Measurements from ENCODE around the gene FAM174A.
"Not testable (repeated sequence)": the region's sequence is repeated elsewhere in the genome, so short reads cannot be mapped to it uniquely, and the experiment has no call there.

The FAM174A gene

DNA sequence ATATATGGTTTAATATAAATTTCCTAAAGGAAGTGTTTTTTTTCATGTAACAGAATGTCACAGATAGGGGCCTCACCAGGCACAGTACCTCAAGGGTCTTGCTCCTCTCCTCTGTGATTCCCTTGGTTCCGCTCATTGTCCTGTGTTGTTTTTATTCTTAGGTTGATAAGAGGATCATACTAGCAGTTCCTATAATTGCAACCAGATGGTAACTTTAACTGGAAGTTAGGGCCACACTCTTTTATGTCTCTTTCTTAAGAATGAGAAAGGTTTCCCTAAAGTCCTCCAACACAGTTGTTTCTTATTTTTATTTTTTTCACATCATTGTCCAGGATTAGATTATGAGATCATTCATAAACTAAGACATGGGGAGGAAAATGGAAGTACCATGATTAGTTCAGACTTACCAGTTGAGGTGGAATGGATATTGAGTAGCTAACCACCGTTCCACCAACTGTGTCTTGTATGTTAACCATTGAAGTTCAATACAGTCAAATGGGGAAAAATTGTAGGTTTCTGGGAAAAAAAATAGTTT lies 41.1 kb downstream of the FAM174A start:
- no peak for DNase-seq (ENCODE audit: low read depth)

GRCh38 chr5:100577506-100577905 lies 42.3 kb downstream of the FAM174A start:
- DNase-seq (ENCODE audit: low read depth), result no peak

DNA sequence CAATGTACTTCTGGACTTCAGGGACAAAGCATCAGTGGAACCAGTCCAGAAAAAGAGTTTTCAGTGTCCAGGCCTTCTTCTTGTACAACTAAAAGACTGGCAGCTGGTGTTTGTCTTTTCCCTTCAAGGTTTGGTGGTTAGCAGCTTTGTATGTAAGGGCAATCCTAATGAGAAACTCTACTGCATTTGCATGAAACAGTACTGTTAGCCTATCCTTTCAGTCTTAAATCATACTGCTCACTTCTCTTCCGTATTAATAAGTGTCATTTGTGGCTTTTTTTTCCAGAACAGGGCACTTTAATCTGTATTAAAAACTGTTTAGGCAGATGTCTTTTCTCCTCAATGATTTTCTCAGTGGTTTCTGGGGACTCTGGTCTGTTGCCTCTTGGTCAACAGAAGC lies 48.9 kb downstream of the FAM174A start:
- no peak for DNase-seq (ENCODE audit: low read depth)

DNA sequence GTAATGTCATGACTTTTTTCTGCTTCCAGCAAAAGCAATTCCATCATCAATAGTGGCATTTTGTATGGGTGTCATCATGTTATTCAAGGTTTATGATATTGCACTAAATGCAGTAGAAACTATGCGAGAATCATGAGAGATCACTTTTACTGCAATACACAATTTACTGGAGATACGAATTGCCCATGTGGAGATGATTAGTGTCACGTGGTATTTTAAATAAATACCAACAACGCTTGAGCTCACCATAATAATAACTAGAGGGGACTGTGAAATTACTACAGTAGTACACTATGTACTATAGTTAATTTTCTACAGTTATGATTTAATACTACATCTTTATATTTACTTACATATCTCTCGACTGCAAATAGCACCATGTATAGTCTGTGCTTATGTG lies 49.7 kb downstream of the FAM174A start:
- DNase-seq (ENCODE audit: low read depth), result no peak

- DNase-seq (ENCODE audit: low read depth), result no peak
Observed at GRCh38 chr5:100590867-100591266, 55.7 kb downstream of the FAM174A start.

DNA sequence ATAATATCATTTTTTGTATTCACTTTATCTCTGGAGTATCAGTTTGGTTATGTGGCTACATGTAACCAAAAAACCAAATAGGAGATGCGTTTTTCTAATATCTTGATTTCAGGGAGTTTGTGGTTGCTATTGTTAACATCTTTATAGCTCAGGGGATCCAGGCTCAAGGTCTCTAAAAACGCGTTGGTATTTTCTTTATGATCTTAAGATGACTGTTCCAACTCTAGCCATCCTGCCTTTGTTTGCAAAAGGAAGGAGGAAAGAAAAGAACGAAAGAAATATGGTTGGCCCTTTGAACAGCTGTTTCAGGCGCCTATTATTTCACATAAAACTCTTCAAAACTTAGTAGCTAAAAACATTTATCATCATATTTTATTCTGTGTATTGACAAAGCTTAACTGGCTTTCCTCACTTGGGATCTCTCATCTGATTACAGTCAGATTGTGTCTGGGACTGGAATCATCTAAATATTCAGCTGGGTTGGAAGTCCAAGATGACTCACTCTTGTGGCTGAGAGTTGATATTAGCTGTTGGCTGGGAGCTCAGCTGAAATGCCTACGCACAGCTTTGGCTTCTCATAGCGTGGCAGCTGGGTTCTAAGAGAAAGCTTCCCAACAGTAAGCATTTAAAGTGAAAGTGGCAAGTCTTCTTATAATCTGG lies 60.1 kb downstream of the FAM174A start:
- no peak for DNase-seq (ENCODE audit: low read depth)

- DNase-seq (ENCODE audit: low read depth), result no peak
Observed at GRCh38 chr5:100595812-100596173, 60.6 kb downstream of the FAM174A start.

DNA sequence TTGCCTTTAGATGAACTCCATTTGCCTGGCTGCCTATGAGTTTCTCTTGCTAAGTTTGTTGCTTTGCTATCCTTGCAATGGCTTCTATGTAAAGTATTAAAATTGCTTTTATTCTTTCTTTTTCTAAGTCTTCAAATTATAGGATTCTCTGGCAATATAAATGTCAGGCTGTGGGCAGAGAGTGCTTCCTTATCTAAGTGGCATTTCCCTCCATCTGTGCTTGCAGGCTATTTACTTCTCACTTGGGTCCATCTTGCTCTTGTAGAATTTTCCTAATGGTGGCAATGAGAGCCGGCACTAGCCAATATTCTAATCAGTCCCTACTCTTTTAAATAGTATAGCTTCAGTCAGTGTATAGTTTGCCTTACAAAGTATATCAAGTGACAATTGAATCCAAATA lies 63.3 kb downstream of the FAM174A start:
- DNase-seq (ENCODE audit: low read depth), result no peak

DNA sequence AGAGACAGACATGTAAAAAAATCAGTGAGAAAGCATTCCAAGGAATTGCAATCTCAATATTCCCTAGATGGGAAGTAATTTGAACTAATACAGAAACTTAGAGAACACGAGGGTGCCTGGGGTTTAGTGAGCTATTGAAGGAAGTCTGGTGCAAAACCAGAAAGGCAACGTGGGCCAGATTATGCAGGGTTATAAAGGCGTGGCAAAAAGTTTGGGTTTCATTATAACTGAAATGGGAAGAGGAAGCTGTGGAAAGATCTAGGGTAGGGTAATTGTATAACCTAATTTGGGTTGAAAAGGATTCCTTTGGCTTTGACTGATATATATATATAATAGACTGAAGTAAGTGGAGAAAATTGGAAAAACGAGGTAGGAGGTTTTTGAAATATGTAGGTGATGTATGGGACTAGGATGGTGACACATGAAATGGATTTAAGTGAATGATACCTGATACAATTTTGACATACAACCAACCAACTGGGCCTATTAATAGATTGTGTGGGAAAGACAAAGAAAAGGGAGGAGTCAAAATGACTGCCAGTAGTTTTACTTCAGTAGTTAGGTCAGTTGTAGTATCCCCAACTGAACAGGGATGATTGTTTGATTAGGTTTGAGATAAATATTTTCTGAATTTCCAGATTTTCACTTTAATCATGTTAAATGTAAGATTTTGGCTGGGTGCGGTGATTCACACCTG lies 65.3 kb downstream of the FAM174A start:
- DNase-seq (ENCODE audit: low read depth), result no peak

DNA sequence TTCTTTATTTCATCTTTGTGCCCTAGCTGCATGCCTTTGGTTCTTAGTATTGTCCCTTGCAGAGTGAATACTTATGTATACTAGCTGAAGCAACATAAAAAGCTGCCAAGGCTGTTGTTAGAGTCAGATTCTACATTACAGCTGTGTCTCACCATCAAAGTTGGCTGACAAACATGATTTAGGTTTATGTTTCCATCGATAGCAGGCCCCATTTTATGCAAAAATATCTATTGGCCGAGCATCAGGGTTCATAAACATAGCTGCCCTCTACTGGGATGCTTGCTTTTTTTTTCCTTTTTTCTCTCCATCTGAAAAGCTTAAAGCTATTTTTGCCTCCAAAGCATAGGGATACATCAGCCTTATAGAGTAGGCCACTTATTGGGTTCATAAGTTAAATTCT lies 68.0 kb downstream of the FAM174A start:
- DNase-seq (ENCODE audit: low read depth), result no peak

DNA sequence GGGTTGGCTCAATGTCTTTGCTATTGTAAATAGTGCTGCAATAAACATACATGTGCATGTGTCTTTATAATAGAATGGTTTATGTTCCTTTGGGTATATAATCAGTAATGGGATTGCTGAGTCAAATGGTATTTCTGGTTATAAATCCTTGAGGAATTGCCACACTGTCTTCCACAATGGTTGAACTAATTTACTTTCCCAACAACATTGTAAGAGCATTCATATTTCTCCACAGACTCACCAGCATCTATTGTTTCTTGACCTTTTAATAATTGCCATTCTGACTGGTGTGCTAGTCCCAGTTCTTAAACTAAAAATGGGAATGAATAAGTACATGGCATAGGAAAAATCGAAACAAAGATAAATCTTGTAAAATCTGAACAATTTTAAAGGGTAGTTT lies 68.8 kb downstream of the FAM174A start:
- not testable (repeated sequence) for DNase-seq (ENCODE audit: low read depth)

GRCh38 chr5:100609594-100609993 lies 74.4 kb downstream of the FAM174A start:
- DNase-seq (ENCODE audit: low read depth), result no peak

DNA sequence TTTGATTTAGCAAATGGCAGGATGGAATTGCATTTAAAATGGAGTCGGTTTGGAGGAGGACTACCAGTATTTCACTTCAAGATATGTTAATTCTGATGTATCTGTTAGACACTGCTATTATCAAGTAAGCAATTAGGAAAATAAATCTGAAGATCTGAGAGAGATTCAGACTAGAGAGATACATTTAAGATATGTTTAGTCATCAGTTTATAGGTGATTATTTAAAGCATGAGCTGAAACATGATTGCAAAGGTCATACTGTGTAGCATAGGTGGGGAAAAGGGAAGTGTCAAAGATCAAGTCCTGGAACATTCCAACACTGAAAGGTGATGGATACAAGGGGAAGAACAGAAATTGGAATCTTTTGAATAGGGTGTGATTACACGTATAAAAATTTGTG lies 79.1 kb downstream of the FAM174A start:
- no peak for DNase-seq (ENCODE audit: low read depth)

DNA sequence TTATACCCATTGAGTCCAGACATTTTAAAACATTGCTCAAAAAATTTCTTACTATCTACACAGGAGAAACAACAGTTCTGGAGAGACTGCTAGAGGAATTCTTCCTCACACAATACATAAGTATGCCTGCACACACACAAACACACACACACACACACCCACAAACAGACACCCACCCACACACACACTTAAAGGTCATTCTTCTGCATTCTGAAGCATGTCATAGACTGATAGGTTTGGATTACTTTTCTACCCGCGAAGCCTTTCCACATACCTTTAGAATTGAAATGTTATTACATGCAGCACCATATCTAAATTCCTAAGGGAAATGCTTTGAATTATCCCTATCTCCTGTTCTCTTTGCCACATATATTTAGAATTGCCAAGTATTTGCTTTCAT lies 80.2 kb downstream of the FAM174A start:
- no peak for DNase-seq (ENCODE audit: low read depth)

- DNase-seq (ENCODE audit: low read depth), result no peak
Observed at GRCh38 chr5:100616291-100616690, 81.1 kb downstream of the FAM174A start.

GRCh38 chr5:100616981-100617380 lies 81.8 kb downstream of the FAM174A start:
- no peak for DNase-seq (ENCODE audit: low read depth)

DNA sequence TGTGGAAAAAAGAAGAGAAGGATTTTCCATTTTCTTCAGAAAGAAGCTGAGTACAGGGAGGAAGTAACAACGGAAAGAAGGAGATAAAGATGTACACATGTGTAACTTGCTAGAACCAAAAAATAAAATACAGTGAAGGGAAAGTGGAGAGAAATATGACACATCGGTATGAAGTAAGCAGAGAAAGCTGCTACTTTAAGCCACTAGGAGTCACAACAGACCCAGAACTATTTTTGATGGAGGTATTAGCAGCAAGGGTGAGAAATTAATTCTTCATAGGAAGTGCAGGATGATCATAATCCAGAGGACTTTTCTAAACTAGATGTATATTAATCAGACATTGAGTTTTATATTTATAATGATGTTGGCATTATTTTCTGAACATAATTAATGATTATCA lies 88.5 kb downstream of the FAM174A start:
- no peak for DNase-seq (ENCODE audit: low read depth)

- DNase-seq (ENCODE audit: low read depth), result no peak
Observed at GRCh38 chr5:100634937-100635534, 99.9 kb downstream of the FAM174A start.

All from stimulated activated CD4-positive, alpha-beta T cell treated with anti-CD3 and anti-CD28 coated beads, Interleukin-2, amount 100 ng/mL, for 4 hours (primary cell).